B cell (primary cell): ENCODE measurements around the gene JMJD6.

Experiments used
- CTCF ChIP-seq: fragments of 200-600 bp; IDR thresholded peaks from one replicate; pipeline ENCODE4 v1.8.0; 2022; ENCODE audit warnings: antibody characterized with exemption, mild to moderate bottlenecking
- EZH2 ChIP-seq: IDR thresholded peaks from 2 replicates; pipeline ENCODE4 v1.6.1; 2012; ENCODE audit warnings: borderline replicate concordance, low read depth, mild to moderate bottlenecking, moderate library complexity, low read length; ENCODE audit not compliant: insufficient read depth, poor library complexity, severe bottlenecking

- TF ChIP-seq CTCF, result no peak
- TF ChIP-seq EZH2, result no peak
Measured at GRCh38 chr17:76706817-76707216, 19.6 kb downstream of the JMJD6 start.
